ENCODE measurements around the gene KRT83.

- TF ChIP-seq POLR2A (IDR thresholded peaks at IDR 0.05), result no peak
- TF ChIP-seq, protein P1, sequence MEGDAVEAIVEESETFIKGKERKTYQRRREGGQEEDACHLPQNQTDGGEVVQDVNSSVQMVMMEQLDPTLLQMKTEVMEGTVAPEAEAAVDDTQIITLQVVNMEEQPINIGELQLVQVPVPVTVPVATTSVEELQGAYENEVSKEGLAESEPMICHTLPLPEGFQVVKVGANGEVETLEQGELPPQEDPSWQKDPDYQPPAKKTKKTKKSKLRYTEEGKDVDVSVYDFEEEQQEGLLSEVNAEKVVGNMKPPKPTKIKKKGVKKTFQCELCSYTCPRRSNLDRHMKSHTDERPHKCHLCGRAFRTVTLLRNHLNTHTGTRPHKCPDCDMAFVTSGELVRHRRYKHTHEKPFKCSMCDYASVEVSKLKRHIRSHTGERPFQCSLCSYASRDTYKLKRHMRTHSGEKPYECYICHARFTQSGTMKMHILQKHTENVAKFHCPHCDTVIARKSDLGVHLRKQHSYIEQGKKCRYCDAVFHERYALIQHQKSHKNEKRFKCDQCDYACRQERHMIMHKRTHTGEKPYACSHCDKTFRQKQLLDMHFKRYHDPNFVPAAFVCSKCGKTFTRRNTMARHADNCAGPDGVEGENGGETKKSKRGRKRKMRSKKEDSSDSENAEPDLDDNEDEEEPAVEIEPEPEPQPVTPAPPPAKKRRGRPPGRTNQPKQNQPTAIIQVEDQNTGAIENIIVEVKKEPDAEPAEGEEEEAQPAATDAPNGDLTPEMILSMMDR (IDR thresholded peaks at IDR 0.05), result no peak
Measured at GRCh38 chr12:52306731-52307130, 14.5 kb downstream of the KRT83 start.
